ENCODE data around the gene MRPL36.
"Not testable (repeated sequence)": the region's sequence is repeated elsewhere in the genome, so short reads cannot be mapped to it uniquely, and the experiment has no call there.

The MRPL36 gene

GRCh38 chr5:1799602-1800471 lies at the start of gene MRPL36:
Gene MRPL36 (minus strand): TSS chr5:1799837. CDS start chr5:1798935, 902 bp downstream.
- peak within 1 kb of the TSS; percentile 86 to 90 for H3K4me3 ChIP-seq (ENCODE audit: low read depth in 1 of 2, low read length in 2 of 2)
- H3K4me1 ChIP-seq (ENCODE audit: insufficient read depth, low read length): peaks cover 22% of the 10 kb centered on the region
- H3K27ac ChIP-seq (ENCODE audit: low read depth, low read length): peak within 1 kb of the TSS; percentile 71
- peaks cover 41% of the 10 kb centered on the region for H3K36me3 ChIP-seq (ENCODE audit: insufficient read depth, low read length)
- H3K27me3 ChIP-seq (ENCODE audit: control insufficient read depth in 1 of 2, insufficient read depth in 2 of 2, low read length in 2 of 2): no peaks in the 10 kb centered on the region
- H3K9ac ChIP-seq (ENCODE audit: low read length): peak within 1 kb of the TSS; percentile 61
- H3K9me3 ChIP-seq (ENCODE audit: low read length): no peaks in the 10 kb centered on the region

GRCh38 chr5:1847611-1848010 lies 48.0 kb upstream of the MRPL36 start:
- H3K27ac ChIP-seq (ENCODE audit: low read depth, low read length): no peak overlapping the region
- H3K9ac ChIP-seq (ENCODE audit: low read length): no peak overlapping the region
- peaks cover 4 to 22% of the 10 kb centered on the region in 2 donors for H3K27me3 ChIP-seq (ENCODE audit: control insufficient read depth in 1 of 2, insufficient read depth in 2 of 2, low read length in 2 of 2)
- H3K4me1 ChIP-seq (ENCODE audit: insufficient read depth, low read length): no peaks in the 10 kb centered on the region
- no peaks in the 10 kb centered on the region for H3K9me3 ChIP-seq (ENCODE audit: low read length)
- H3K36me3 ChIP-seq (ENCODE audit: insufficient read depth, low read length): no peaks in the 10 kb centered on the region
- no peak overlapping the region for H3K4me3 ChIP-seq (ENCODE audit: low read depth in 1 of 2, low read length in 2 of 2)

GRCh38 chr5:1847056-1847455 lies 47.4 kb upstream of the MRPL36 start:
- H3K27ac ChIP-seq (ENCODE audit: low read depth, low read length): no peak overlapping the region
- H3K36me3 ChIP-seq (ENCODE audit: insufficient read depth, low read length): no peaks in the 10 kb centered on the region
- H3K4me1 ChIP-seq (ENCODE audit: insufficient read depth, low read length): no peaks in the 10 kb centered on the region
- peaks cover 4 to 19% of the 10 kb centered on the region in 2 donors for H3K27me3 ChIP-seq (ENCODE audit: control insufficient read depth in 1 of 2, insufficient read depth in 2 of 2, low read length in 2 of 2)
- no peaks in the 10 kb centered on the region for H3K9me3 ChIP-seq (ENCODE audit: low read length)
- H3K9ac ChIP-seq (ENCODE audit: low read length): no peak overlapping the region
- no peak overlapping the region for H3K4me3 ChIP-seq (ENCODE audit: low read depth in 1 of 2, low read length in 2 of 2)

- no peaks in the 10 kb centered on the region for H3K4me1 ChIP-seq (ENCODE audit: insufficient read depth, low read length)
- no peak overlapping the region for H3K9ac ChIP-seq (ENCODE audit: low read length)
- no peaks in the 10 kb centered on the region for H3K9me3 ChIP-seq (ENCODE audit: low read length)
- H3K27me3 ChIP-seq (ENCODE audit: control insufficient read depth in 1 of 2, insufficient read depth in 2 of 2, low read length in 2 of 2): peaks cover 4 to 16% of the 10 kb centered on the region in 2 donors
- H3K36me3 ChIP-seq (ENCODE audit: insufficient read depth, low read length): no peaks in the 10 kb centered on the region
- H3K27ac ChIP-seq (ENCODE audit: low read depth, low read length): no peak overlapping the region
- H3K4me3 ChIP-seq (ENCODE audit: low read depth in 1 of 2, low read length in 2 of 2): no peak overlapping the region
Observed at GRCh38 chr5:1846583-1846982, 46.9 kb upstream of the MRPL36 start.

- Histone ChIP-seq H3K4me1 (ENCODE audit: insufficient read depth, low read length) (no peaks in the 10 kb centered on the region), H3K4me3 (ENCODE audit: low read depth in 1 of 2, low read length in 2 of 2) (no peak overlapping the region), H3K27me3 (ENCODE audit: control insufficient read depth in 1 of 2, insufficient read depth in 2 of 2, low read length in 2 of 2) (peaks cover 4 to 14% of the 10 kb centered on the region in 2 donors), H3K9ac (ENCODE audit: low read length) (no peak overlapping the region), H3K36me3 (ENCODE audit: insufficient read depth, low read length) (no peaks in the 10 kb centered on the region), H3K27ac (ENCODE audit: low read depth, low read length) (no peak overlapping the region), H3K9me3 (ENCODE audit: low read length) (no peaks in the 10 kb centered on the region)
Observed at GRCh38 chr5:1845696-1846095, 46.1 kb upstream of the MRPL36 start.

- Histone ChIP-seq H3K36me3 (ENCODE audit: insufficient read depth, low read length) (no peaks in the 10 kb centered on the region), H3K9me3 (ENCODE audit: low read length) (no peaks in the 10 kb centered on the region), H3K4me1 (ENCODE audit: insufficient read depth, low read length) (no peaks in the 10 kb centered on the region), H3K9ac (ENCODE audit: low read length) (no peak overlapping the region), H3K27me3 (ENCODE audit: control insufficient read depth in 1 of 2, insufficient read depth in 2 of 2, low read length in 2 of 2) (peaks cover 0 to 10% of the 10 kb centered on the region in 2 donors), H3K27ac (ENCODE audit: low read depth, low read length) (no peak overlapping the region), H3K4me3 (ENCODE audit: low read depth in 1 of 2, low read length in 2 of 2) (no peak overlapping the region)
Observed at GRCh38 chr5:1844708-1845436, 45.2 kb upstream of the MRPL36 start.

GRCh38 chr5:1843761-1844160 lies 44.1 kb upstream of the MRPL36 start:
- H3K27me3 ChIP-seq (ENCODE audit: control insufficient read depth in 1 of 2, insufficient read depth in 2 of 2, low read length in 2 of 2); H3K9me3 ChIP-seq (ENCODE audit: low read length); H3K4me1 ChIP-seq (ENCODE audit: insufficient read depth, low read length); H3K4me3 ChIP-seq (ENCODE audit: low read depth in 1 of 2, low read length in 2 of 2); H3K36me3 ChIP-seq (ENCODE audit: insufficient read depth, low read length); H3K9ac ChIP-seq (ENCODE audit: low read length); H3K27ac ChIP-seq (ENCODE audit: low read depth, low read length): not testable (repeated sequence)

GRCh38 chr5:1842004-1842819 lies 42.6 kb upstream of the MRPL36 start:
- Histone ChIP-seq H3K4me1 (ENCODE audit: insufficient read depth, low read length) (no peaks in the 10 kb centered on the region), H3K9ac (ENCODE audit: low read length) (no peak overlapping the region), H3K27ac (ENCODE audit: low read depth, low read length) (no peak overlapping the region), H3K4me3 (ENCODE audit: low read depth in 1 of 2, low read length in 2 of 2) (no peak overlapping the region), H3K9me3 (ENCODE audit: low read length) (no peaks in the 10 kb centered on the region), H3K36me3 (ENCODE audit: insufficient read depth, low read length) (no peaks in the 10 kb centered on the region), H3K27me3 (ENCODE audit: control insufficient read depth in 1 of 2, insufficient read depth in 2 of 2, low read length in 2 of 2) (peaks cover 0 to 10% of the 10 kb centered on the region in 2 donors)

- Histone ChIP-seq H3K4me1 (ENCODE audit: insufficient read depth, low read length) (no peaks in the 10 kb centered on the region), H3K36me3 (ENCODE audit: insufficient read depth, low read length) (no peaks in the 10 kb centered on the region), H3K9me3 (ENCODE audit: low read length) (no peaks in the 10 kb centered on the region), H3K27me3 (ENCODE audit: control insufficient read depth in 1 of 2, insufficient read depth in 2 of 2, low read length in 2 of 2) (peaks cover 0 to 10% of the 10 kb centered on the region in 2 donors), H3K9ac (ENCODE audit: low read length) (no peak overlapping the region), H3K4me3 (ENCODE audit: low read depth in 1 of 2, low read length in 2 of 2) (no peak overlapping the region), H3K27ac (ENCODE audit: low read depth, low read length) (no peak overlapping the region)
Observed at GRCh38 chr5:1840741-1841521, 41.3 kb upstream of the MRPL36 start.

- no peak overlapping the region for H3K9ac ChIP-seq (ENCODE audit: low read length)
- H3K27me3 ChIP-seq (ENCODE audit: control insufficient read depth in 1 of 2, insufficient read depth in 2 of 2, low read length in 2 of 2): peaks cover 0 to 10% of the 10 kb centered on the region in 2 donors
- H3K4me3 ChIP-seq (ENCODE audit: low read depth in 1 of 2, low read length in 2 of 2): no peak overlapping the region
Observed at GRCh38 chr5:1840071-1840547, 40.5 kb upstream of the MRPL36 start.

More at GRCh38 chr5:1840071-1840547, 40.5 kb upstream of the MRPL36 start:
- H3K4me1 ChIP-seq (ENCODE audit: insufficient read depth, low read length): no peaks in the 10 kb centered on the region
- no peak overlapping the region for H3K27ac ChIP-seq (ENCODE audit: low read depth, low read length)
- H3K9me3 ChIP-seq (ENCODE audit: low read length): no peaks in the 10 kb centered on the region
- no peaks in the 10 kb centered on the region for H3K36me3 ChIP-seq (ENCODE audit: insufficient read depth, low read length)
